ENCODE measurements around the gene RPLP2. TPM values are rescaled to one million over a fixed set of nuclear protein-coding genes. Genes with fewer than 3 reads are reported as not detected.

Gene RPLP2
- total RNA-seq, 1 experiment from 2014 or later = 2,142 TPM

DNA sequence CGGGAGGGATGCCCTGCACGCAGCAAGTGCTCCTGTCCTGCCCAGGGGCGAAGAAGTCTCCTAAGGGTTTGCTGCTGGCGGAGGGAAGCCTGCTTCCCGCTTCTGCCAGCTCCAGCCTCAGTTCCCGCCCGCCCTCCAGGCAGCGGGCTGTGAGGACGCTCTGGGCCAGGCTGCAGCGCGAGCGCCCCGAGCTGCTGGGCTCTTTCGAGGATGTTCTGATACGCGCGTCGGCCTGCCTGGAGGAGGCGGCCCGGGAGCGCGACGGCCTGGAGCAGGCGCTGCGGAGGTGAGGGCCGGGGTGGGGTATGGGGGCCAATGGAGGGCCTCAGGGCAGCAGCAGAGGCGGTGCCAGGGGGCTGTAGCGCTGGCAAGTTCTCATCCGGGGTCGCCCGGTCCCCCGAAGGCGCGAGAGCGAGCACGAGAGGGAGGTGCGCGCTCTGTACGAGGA lies 20.1 kb downstream of the RPLP2 start:
- no peaks in the 10 kb centered on the region for H3K9me3 Mint-ChIP-seq (ENCODE audit: unreplicated experiment)
- no TSS peak for BruUV-seq (replicated peaks)
- no peak overlapping the region for H3K27ac Mint-ChIP-seq (ENCODE audit: low read depth, unreplicated experiment)
- H3K4me3 Mint-ChIP-seq (ENCODE audit: unreplicated experiment) = no peak overlapping the region
- intact Hi-C loops (cut with micrococcal nuclease) = no loop called here
- H3K36me3 Mint-ChIP-seq (ENCODE audit: insufficient read depth, unreplicated experiment) = peaks cover 24% of the 10 kb centered on the region
- CTCF ChIA-PET = no interaction called here
- no peak for DNase-seq (ENCODE audit: unreplicated experiment)
- POLR2A ChIA-PET = interaction anchor here (1.3 to 11.4 kb wide), 2 partner anchors 11 to 33 kb away, joined by 4 to 274 read pairs; partner anchors contain the start of gene PNPLA2
- TF ChIP-seq, protein P1, sequence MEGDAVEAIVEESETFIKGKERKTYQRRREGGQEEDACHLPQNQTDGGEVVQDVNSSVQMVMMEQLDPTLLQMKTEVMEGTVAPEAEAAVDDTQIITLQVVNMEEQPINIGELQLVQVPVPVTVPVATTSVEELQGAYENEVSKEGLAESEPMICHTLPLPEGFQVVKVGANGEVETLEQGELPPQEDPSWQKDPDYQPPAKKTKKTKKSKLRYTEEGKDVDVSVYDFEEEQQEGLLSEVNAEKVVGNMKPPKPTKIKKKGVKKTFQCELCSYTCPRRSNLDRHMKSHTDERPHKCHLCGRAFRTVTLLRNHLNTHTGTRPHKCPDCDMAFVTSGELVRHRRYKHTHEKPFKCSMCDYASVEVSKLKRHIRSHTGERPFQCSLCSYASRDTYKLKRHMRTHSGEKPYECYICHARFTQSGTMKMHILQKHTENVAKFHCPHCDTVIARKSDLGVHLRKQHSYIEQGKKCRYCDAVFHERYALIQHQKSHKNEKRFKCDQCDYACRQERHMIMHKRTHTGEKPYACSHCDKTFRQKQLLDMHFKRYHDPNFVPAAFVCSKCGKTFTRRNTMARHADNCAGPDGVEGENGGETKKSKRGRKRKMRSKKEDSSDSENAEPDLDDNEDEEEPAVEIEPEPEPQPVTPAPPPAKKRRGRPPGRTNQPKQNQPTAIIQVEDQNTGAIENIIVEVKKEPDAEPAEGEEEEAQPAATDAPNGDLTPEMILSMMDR (IDR thresholded peaks at IDR 0.05; ENCODE audit: unreplicated experiment) = no peak
- H3K4me1 Mint-ChIP-seq (ENCODE audit: insufficient read depth, unreplicated experiment) = peaks cover 17% of the 10 kb centered on the region
- H3K27me3 Mint-ChIP-seq (ENCODE audit: insufficient read depth, unreplicated experiment) = no peaks in the 10 kb centered on the region

DNA sequence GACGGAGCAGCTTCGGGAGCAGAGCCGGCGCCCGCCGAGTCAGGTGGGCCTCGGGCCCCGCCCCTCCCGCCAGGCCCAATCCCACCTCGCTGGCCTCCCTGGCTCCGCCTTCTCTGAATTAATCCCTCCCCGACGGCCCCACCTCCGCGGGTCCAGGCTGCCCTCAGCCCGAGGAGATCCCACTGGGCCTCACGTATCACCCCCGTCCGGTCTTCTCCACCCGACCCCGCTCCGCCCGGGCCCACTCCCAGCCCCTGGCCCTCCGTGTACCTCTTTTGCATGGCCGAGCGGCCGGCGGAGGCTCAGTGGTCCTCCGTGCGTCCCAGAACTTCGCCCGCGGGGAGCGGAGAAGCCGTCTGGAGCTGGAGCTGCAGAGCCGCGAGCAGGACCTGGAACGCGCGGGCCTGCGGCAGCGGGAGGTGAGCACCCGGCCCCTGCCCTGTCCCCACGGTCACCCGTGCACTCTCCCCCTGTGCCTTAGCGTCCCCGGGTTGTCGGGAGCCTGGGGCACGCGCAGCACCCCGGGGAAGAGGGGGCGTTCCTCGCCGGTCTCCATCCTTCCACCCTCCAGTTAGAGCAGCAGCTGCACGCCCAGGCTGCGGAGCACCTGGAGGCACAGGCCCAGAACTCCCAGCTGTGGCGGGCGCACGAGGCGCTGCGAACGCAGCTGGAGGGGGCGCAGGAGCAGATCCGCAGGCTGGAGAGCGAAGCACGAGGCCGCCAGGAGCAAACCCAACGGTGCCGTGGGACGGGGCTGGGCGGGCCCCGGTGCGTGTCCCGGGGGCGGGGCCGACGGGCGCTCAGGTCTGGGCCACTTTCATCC lies 20.7 kb downstream of the RPLP2 start:
- TF ChIP-seq, protein P1 (IDR thresholded peaks at IDR 0.05; ENCODE audit: unreplicated experiment) = no peak
- no peak overlapping the region for H3K4me3 Mint-ChIP-seq (ENCODE audit: unreplicated experiment)
- BruUV-seq (replicated peaks) = no TSS peak
- no peak overlapping the region for H3K27ac Mint-ChIP-seq (ENCODE audit: low read depth, unreplicated experiment)
- CTCF ChIA-PET = no interaction called here
- intact Hi-C loops (cut with micrococcal nuclease) = no loop called here
- H3K27me3 Mint-ChIP-seq (ENCODE audit: insufficient read depth, unreplicated experiment) = no peaks in the 10 kb centered on the region
- no peaks in the 10 kb centered on the region for H3K9me3 Mint-ChIP-seq (ENCODE audit: unreplicated experiment)
- peaks cover 17% of the 10 kb centered on the region for H3K4me1 Mint-ChIP-seq (ENCODE audit: insufficient read depth, unreplicated experiment)
- POLR2A ChIA-PET = interaction anchor here (0.7 to 11.4 kb wide), 5 partner anchors 12 to 205 kb away, joined by 3 to 274 read pairs (median 5); partner anchors contain the start of genes PNPLA2, POLR2L, RPLP2 and TSPAN4
- DNase-seq (ENCODE audit: unreplicated experiment) = no peak
- peaks cover 24% of the 10 kb centered on the region for H3K36me3 Mint-ChIP-seq (ENCODE audit: insufficient read depth, unreplicated experiment)

DNA sequence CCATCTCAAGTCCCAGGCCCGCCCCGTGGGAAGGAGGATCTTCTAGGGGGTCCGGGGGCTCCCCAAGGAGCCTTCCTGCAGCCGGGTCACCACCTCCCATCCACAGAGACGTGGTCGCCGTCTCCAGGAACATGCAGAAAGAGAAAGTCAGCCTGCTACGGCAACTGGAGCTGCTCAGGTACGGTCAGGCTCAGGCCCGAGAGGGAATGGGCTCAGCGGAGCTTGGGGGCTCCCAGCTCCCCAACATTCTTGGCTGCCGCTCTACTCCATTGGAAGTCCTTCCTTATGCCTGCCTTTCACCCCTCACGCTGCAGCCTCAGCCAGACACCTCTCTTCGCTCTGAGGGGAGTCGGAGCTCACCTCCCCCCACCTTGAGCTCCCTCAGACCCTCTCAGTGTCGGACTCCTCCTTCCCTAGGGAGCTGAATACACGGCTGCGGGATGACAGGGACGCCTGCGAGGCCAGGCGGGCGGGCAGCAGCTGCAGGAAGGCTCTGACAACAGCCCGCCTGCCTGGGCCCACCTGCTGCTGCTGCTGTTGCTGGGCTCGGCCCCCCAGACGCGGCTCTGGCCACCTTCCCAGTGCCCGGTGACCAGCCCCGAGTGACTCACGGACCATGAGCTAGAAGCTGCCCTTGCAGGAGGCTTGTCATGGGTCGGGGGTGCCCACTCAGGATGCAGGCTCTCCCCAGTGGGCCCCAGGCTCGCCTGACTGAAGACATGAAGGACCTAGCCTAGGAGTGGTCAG lies 21.5 kb downstream of the RPLP2 start:
- H3K36me3 Mint-ChIP-seq (ENCODE audit: insufficient read depth, unreplicated experiment) = peaks cover 27% of the 10 kb centered on the region
- TF ChIP-seq, protein P1 (IDR thresholded peaks at IDR 0.05; ENCODE audit: unreplicated experiment) = no peak
- CTCF ChIA-PET = no interaction called here

More for the DNA sequence above, 21.5 kb downstream of the RPLP2 start:
- Mint-ChIP-seq H3K4me1 (ENCODE audit: insufficient read depth, unreplicated experiment) (peaks cover 17% of the 10 kb centered on the region), H3K27ac (ENCODE audit: low read depth, unreplicated experiment) (no peak overlapping the region), H3K4me3 (ENCODE audit: unreplicated experiment) (peak overlapping the region; percentile 46), H3K27me3 (ENCODE audit: insufficient read depth, unreplicated experiment) (no peaks in the 10 kb centered on the region), H3K9me3 (ENCODE audit: unreplicated experiment) (no peaks in the 10 kb centered on the region)
- DNase-seq (ENCODE audit: unreplicated experiment) = no peak
- intact Hi-C loops (cut with micrococcal nuclease) = no loop called here
- no TSS peak for BruUV-seq (replicated peaks)
- POLR2A ChIA-PET = interaction anchor here (0.5 to 11.4 kb wide), 8 partner anchors 12 to 296 kb away, joined by 3 to 274 read pairs (median 4); partner anchors contain the start of genes AP2A2, HRAS, PNPLA2 and POLR2L
